CD4-positive, alpha-beta memory T cell (primary cell): ENCODE measurements around the gene PPP6R1. TPM values are rescaled to one million over a fixed set of nuclear protein-coding genes. Genes with fewer than 3 reads are reported as not detected.

Experiments
- CTCF ChIA-PET: fragments of 350-600 bp; sonication (Branson Sonifier 250); formaldehyde crosslinking; loops from one replicate; lab custom pipeline; 2021; ENCODE audit warnings: inconsistent platforms; ENCODE audit not compliant: partially characterized antibody; lab: Charles Lee
- POLR2A ChIA-PET: fragments of 350-600 bp; sonication (Branson Sonifier 250); formaldehyde crosslinking; loops from one replicate; lab custom pipeline; 2021; ENCODE audit not compliant: partially characterized antibody; lab: Charles Lee
- DNase-seq, 5 donors: peaks; one replicate each; pipeline versions ENCODE4 v3.0.0 to v3.0.0-alpha.2; 2020 to 2022; ENCODE audit warnings: mixed read lengths in 1 of 5
- H3K27ac ChIP-seq: one replicate; pipeline ENCODE4 v1.7.0; 2013; ENCODE audit warnings: low read depth, low read length
- H3K27me3 ChIP-seq: 2 replicates; pipeline ENCODE4 v1.7.0; 2013; ENCODE audit warnings: mild to moderate bottlenecking, low read length, moderate library complexity; ENCODE audit not compliant: insufficient read depth
- H3K36me3 ChIP-seq: 2 replicates; pipeline ENCODE4 v1.7.0; 2013; ENCODE audit warnings: mild to moderate bottlenecking, low read length, moderate library complexity; ENCODE audit not compliant: insufficient read depth
- H3K4me1 ChIP-seq: 2 replicates; pipeline ENCODE4 v1.7.0; 2013; ENCODE audit warnings: mild to moderate bottlenecking, low read length, moderate library complexity; ENCODE audit not compliant: insufficient read depth
- H3K4me3 ChIP-seq, 2 donors: one replicate each; pipeline ENCODE4 v1.7.0; 2013; ENCODE audit warnings: low read length in 2 of 2, mild to moderate bottlenecking in 1 of 2
- H3K9me3 ChIP-seq, 2 donors: one replicate each; pipeline ENCODE4 v1.7.0; 2013; ENCODE audit warnings: low read length in 2 of 2, control low read depth in 1 of 2; ENCODE audit not compliant: control insufficient read depth in 1 of 2
- H3K27ac Mint-ChIP-seq, 7 donors: one replicate each; pipeline ENCODE4 v1.8.0; 2020 to 2021; ENCODE audit warnings: mixed read lengths in 7 of 7, mild to moderate bottlenecking in 6 of 7, inconsistent platforms in 3 of 7, moderate library complexity in 3 of 7
- H3K27me3 Mint-ChIP-seq, 2 donors: one replicate each; pipeline ENCODE4 v1.8.0; 2020 to 2021; ENCODE audit warnings: mixed read lengths in 2 of 2
- H3K36me3 Mint-ChIP-seq, 2 donors: one replicate each; pipeline ENCODE4 v1.8.0; 2020 to 2021; ENCODE audit warnings: mixed read lengths in 2 of 2, inconsistent platforms in 1 of 2, mild to moderate bottlenecking in 1 of 2
- H3K4me1 Mint-ChIP-seq, 4 donors: one replicate each; pipeline ENCODE4 v1.8.0; 2020 to 2021; ENCODE audit warnings: mixed read lengths in 4 of 4, mild to moderate bottlenecking in 1 of 4
- H3K4me3 Mint-ChIP-seq, 8 donors: one replicate each; pipeline ENCODE4 v1.8.0; 2020 to 2021; ENCODE audit warnings: mixed read lengths in 8 of 8, mild to moderate bottlenecking in 7 of 8, moderate library complexity in 6 of 8, inconsistent platforms in 3 of 8
- H3K9me3 Mint-ChIP-seq, 8 donors: one replicate each; pipeline ENCODE4 v1.8.0; 2020 to 2021; ENCODE audit warnings: mixed read lengths in 8 of 8, mild to moderate bottlenecking in 5 of 8, inconsistent platforms in 3 of 8, moderate library complexity in 1 of 8
- intact Hi-C: fragments of 100-400 bp; cut with micrococcal nuclease; formaldehyde crosslinking; loops from one replicate; pipeline ENCODE4 v1.15.1; 2023
- polyA plus RNA-seq, 2 donors: library from polyadenylated mRNA; unstranded; fragments of 300-500 nt; fragmentation: Illumina TruSeq; gene quantifications; one replicate each; pipeline ENCODE4 v1.2.3, GENCODE V29; 2021
- total RNA-seq, 2 experiments: library from RNA; stranded (reverse); gene quantifications; one replicate each; pipeline ENCODE4 v1.2.3, GENCODE V29; 2021

Gene PPP6R1
- total and polyA plus RNA-seq, 4 experiments from 2014 or later = 22.9 to 162 (median 134) TPM

- ChIA-PET CTCF (interaction anchor here (0.6 to 3.9 kb wide), 9 partner anchors 13 to 224 kb away, joined by 3 to 27 read pairs (median 5); partner anchors contain the start of genes KMT5C and TMEM238), POLR2A (interaction anchor here (0.8 to 8.1 kb wide), 16 partner anchors 12 to 375 kb away, joined by 3 to 199 read pairs (median 6); partner anchors contain the start of genes FIZ1, KMT5C, PPP6R1 and TMEM238)
- H3K27ac Mint-ChIP-seq = peak within 1 kb of the TSS; percentile 87 to 100 (median 100)
- H3K9me3 ChIP-seq = no peaks in the 10 kb centered on the region
- peak within 1 kb of the TSS; percentile 69 for H3K27ac ChIP-seq
- H3K4me1 ChIP-seq = peaks cover 39% of the 10 kb centered on the region
- peaks cover 24 to 55% (median 34%) of the 10 kb centered on the region in 4 donors for H3K4me1 Mint-ChIP-seq
- peak within 1 kb of the TSS; percentile 95 to 98 for H3K4me3 ChIP-seq
- peak; percentile 96 to 97 (median 97) for DNase-seq
- H3K27me3 Mint-ChIP-seq = no peaks in the 10 kb centered on the region
- H3K36me3 ChIP-seq = no peaks in the 10 kb centered on the region
- peaks cover 15 to 26% of the 10 kb centered on the region in 2 donors for H3K36me3 Mint-ChIP-seq
- intact Hi-C loops = loop anchor here (1.0 to 2.0 kb wide), 6 partner anchors 21 to 375 kb away; partner anchors contain the start of genes KMT5C, PPP6R1, RPL28 and U2AF2
- H3K27me3 ChIP-seq = no peaks in the 10 kb centered on the region
- peak within 1 kb of the TSS; percentile 92 to 100 (median 98) for H3K4me3 Mint-ChIP-seq
- no peaks in the 10 kb centered on the region for H3K9me3 Mint-ChIP-seq
These were observed 21.2 kb upstream of the PPP6R1 start, which contains the start of gene HSPBP1 for GRCh38 chr19:55279770-55280643. TSS of gene HSPBP1 (minus strand) at chr19:55280110. CDS start at chr19:55279608, 502 bp downstream.

GRCh38 chr19:55279340-55279739 lies 20.5 kb upstream of the PPP6R1 start:
- POLR2A ChIA-PET = interaction anchor here (0.9 to 8.1 kb wide), 13 partner anchors 13 to 364 kb away, joined by 3 to 199 read pairs (median 6); partner anchors contain the start of genes FIZ1, KMT5C, PPP6R1 and TMEM238

GRCh38 chr19:55278391-55279135 lies 19.7 kb upstream of the PPP6R1 start:
- Histone ChIP-seq H3K36me3 (peaks cover 4% of the 10 kb centered on the region), H3K4me1 (peaks cover 38% of the 10 kb centered on the region), H3K9me3 (no peaks in the 10 kb centered on the region), H3K27me3 (no peaks in the 10 kb centered on the region), H3K27ac (peak overlapping the region; percentile 69), H3K4me3 (no peak overlapping the region)
- POLR2A ChIA-PET = interaction anchor here (1.8 to 8.1 kb wide), 5 partner anchors 21 to 129 kb away, joined by 10 to 199 read pairs (median 14); partner anchors contain the start of genes KMT5C, PPP6R1, TMEM238 and UBE2S
- H3K4me1 Mint-ChIP-seq = peaks cover 23 to 51% (median 32%) of the 10 kb centered on the region in 4 donors
- H3K4me3 Mint-ChIP-seq = peak overlapping the region; percentile 30 to 98 (median 70)
- no peak for DNase-seq
- H3K27me3 Mint-ChIP-seq = no peaks in the 10 kb centered on the region
- no peaks in the 10 kb centered on the region for H3K9me3 Mint-ChIP-seq
- CTCF ChIA-PET = interaction anchor here (0.8 to 2.0 kb wide), 6 partner anchors 13 to 225 kb away, joined by 3 to 7 read pairs (median 4); no protein-coding TSS in a partner anchor
- peak overlapping the region; percentile 67 to 100 (median 87) for H3K27ac Mint-ChIP-seq
- intact Hi-C loops = no loop called here
- H3K36me3 Mint-ChIP-seq = peaks cover 18 to 29% of the 10 kb centered on the region in 2 donors

More at GRCh38 chr19:55279340-55279739, 20.5 kb upstream of the PPP6R1 start:
- peaks cover 39% of the 10 kb centered on the region for H3K4me1 ChIP-seq
- no peaks in the 10 kb centered on the region for H3K27me3 ChIP-seq
- no peaks in the 10 kb centered on the region for H3K27me3 Mint-ChIP-seq
- no peak for DNase-seq
- peak overlapping the region; percentile 69 for H3K27ac ChIP-seq
- peaks cover 15 to 27% of the 10 kb centered on the region in 2 donors for H3K36me3 Mint-ChIP-seq
- H3K4me3 ChIP-seq = peak overlapping the region; percentile 95 to 98
- CTCF ChIA-PET = interaction anchor here (0.8 to 3.9 kb wide), 5 partner anchors 14 to 189 kb away, joined by 3 to 27 read pairs (median 5); partner anchors contain the start of gene TMEM238
- H3K9me3 ChIP-seq = no peaks in the 10 kb centered on the region
- peak overlapping the region; percentile 92 to 100 (median 98) for H3K4me3 Mint-ChIP-seq
- intact Hi-C loops = no loop called here
- H3K36me3 ChIP-seq = no peaks in the 10 kb centered on the region
- peak overlapping the region; percentile 87 to 100 (median 100) for H3K27ac Mint-ChIP-seq
- peaks cover 24 to 53% (median 34%) of the 10 kb centered on the region in 4 donors for H3K4me1 Mint-ChIP-seq
- no peaks in the 10 kb centered on the region for H3K9me3 Mint-ChIP-seq

- H3K36me3 Mint-ChIP-seq = peaks cover 25 to 36% of the 10 kb centered on the region in 2 donors
- CTCF ChIA-PET = interaction anchor here (1.0 to 2.0 kb wide), 4 partner anchors 17 to 226 kb away, joined by 3 to 7 read pairs (median 4); no protein-coding TSS in a partner anchor
- H3K4me1 Mint-ChIP-seq = peaks cover 17 to 40% (median 25%) of the 10 kb centered on the region in 4 donors
- H3K27me3 ChIP-seq = no peaks in the 10 kb centered on the region
- H3K27me3 Mint-ChIP-seq = no peaks in the 10 kb centered on the region
- no peaks in the 10 kb centered on the region for H3K9me3 Mint-ChIP-seq
- H3K27ac ChIP-seq = no peak overlapping the region
- H3K9me3 ChIP-seq = no peaks in the 10 kb centered on the region
- peak overlapping the region in 3 of 8 donors; percentile 40 to 62 (median 43) for H3K4me3 Mint-ChIP-seq
- peaks cover 33% of the 10 kb centered on the region for H3K4me1 ChIP-seq
- POLR2A ChIA-PET = interaction anchor here (0.7 to 8.1 kb wide), 3 partner anchors 20 to 130 kb away, joined by 3 to 199 read pairs (median 5); partner anchors contain the start of genes KMT5C, PPP6R1 and UBE2S
- intact Hi-C loops = no loop called here
- peaks cover 9% of the 10 kb centered on the region for H3K36me3 ChIP-seq
- H3K4me3 ChIP-seq = no peak overlapping the region
- no peak for DNase-seq
- H3K27ac Mint-ChIP-seq = peak overlapping the region in 4 of 7 donors; percentile 32 to 91 (median 80)
These were observed 18.7 kb upstream of the PPP6R1 start for GRCh38 chr19:55277494-55277893.

- POLR2A ChIA-PET = interaction anchor here (0.7 to 8.1 kb wide), 3 partner anchors 19 to 131 kb away, joined by 3 to 199 read pairs (median 5); partner anchors contain the start of genes KMT5C, PPP6R1 and UBE2S
- peak overlapping the region; percentile 48 to 94 (median 82) for H3K27ac Mint-ChIP-seq
- peaks cover 17 to 38% (median 25%) of the 10 kb centered on the region in 4 donors for H3K4me1 Mint-ChIP-seq
- peak overlapping the region in 6 of 8 donors; percentile 17 to 48 (median 43) for H3K4me3 Mint-ChIP-seq
- intact Hi-C loops = no loop called here
- H3K36me3 Mint-ChIP-seq = peaks cover 30 to 41% of the 10 kb centered on the region in 2 donors
- no peak overlapping the region for H3K4me3 ChIP-seq
- no peaks in the 10 kb centered on the region for H3K27me3 Mint-ChIP-seq
- peaks cover 14% of the 10 kb centered on the region for H3K36me3 ChIP-seq
- CTCF ChIA-PET = interaction anchor here (1.0 to 2.0 kb wide), 2 partner anchors 23 to 227 kb away, joined by 3 to 7 read pairs; no protein-coding TSS in a partner anchor
- H3K9me3 Mint-ChIP-seq = no peaks in the 10 kb centered on the region
- no peaks in the 10 kb centered on the region for H3K27me3 ChIP-seq
- no peak for DNase-seq
- H3K4me1 ChIP-seq = peaks cover 33% of the 10 kb centered on the region
- no peaks in the 10 kb centered on the region for H3K9me3 ChIP-seq
- H3K27ac ChIP-seq = peak overlapping the region; percentile 36
These were observed 18.1 kb upstream of the PPP6R1 start for GRCh38 chr19:55276720-55277430.
